PC-9 (cell line): ENCODE measurements around the gene RFX2. TPM values are rescaled to one million over a fixed set of nuclear protein-coding genes. Genes with fewer than 3 reads are reported as not detected.

Experiments
- BruUV-seq: library from RNA; stranded (reverse); fragments of 400-500 nt; replicated peaks from 2 replicates; lab custom pipeline; 2021; lab: Mats Ljungman, UMichigan
- CTCF ChIA-PET: fragments of 300-600 bp; sonication (Branson Sonifier 250); formaldehyde crosslinking; loops from one replicate; lab custom pipeline; 2022; ENCODE audit warnings: antibody characterized with exemption; lab: Charles Lee
- POLR2A ChIA-PET: fragments of 300-600 bp; sonication (Branson Sonifier 250); formaldehyde crosslinking; loops from one replicate; lab custom pipeline; 2022; ENCODE audit warnings: antibody characterized with exemption; ENCODE audit not compliant: unreplicated experiment; lab: Charles Lee
- DNase-seq, 2 experiments: peaks; one replicate each; pipeline versions ENCODE4 v3.0.0 to v3.0.0-alpha.2; 2015 to 2022; ENCODE audit warnings: mixed read lengths in 1 of 2
- H2AFZ ChIP-seq: fragments of 200-600 bp; sonication (generic); 2 replicates; pipeline ENCODE4 v1.8.1; 2017; ENCODE audit warnings: antibody characterized with exemption
- H3F3A ChIP-seq: fragments of 200-600 bp; sonication (generic); 2 replicates; pipeline ENCODE4 v1.8.1; 2017; ENCODE audit warnings: antibody characterized with exemption, mild to moderate bottlenecking, low read depth; ENCODE audit not compliant: insufficient read depth
- H3K27ac ChIP-seq: fragments of 200-600 bp; sonication (generic); 2 replicates; pipeline ENCODE4 v1.6.1; 2016; ENCODE audit warnings: mixed run types
- H3K27me3 ChIP-seq: fragments of 200-600 bp; sonication (generic); 2 replicates; pipeline ENCODE4 v1.6.1; 2016; ENCODE audit warnings: low read depth, mixed run types; ENCODE audit not compliant: insufficient read depth
- H3K36me3 ChIP-seq: fragments of 200-600 bp; sonication (generic); 2 replicates; pipeline ENCODE4 v1.6.1; 2016; ENCODE audit warnings: low read depth, mixed run types
- H3K4me1 ChIP-seq: fragments of 200-600 bp; sonication (generic); replicated peaks from 2 replicates; pipeline ENCODE4 v1.6.1; 2016; ENCODE audit warnings: mixed run types; ENCODE audit not compliant: insufficient read depth
- H3K4me2 ChIP-seq: fragments of 200-600 bp; sonication (generic); 2 replicates; pipeline ENCODE4 v1.6.1; 2017; ENCODE audit warnings: mixed run types
- H3K4me3 ChIP-seq: fragments of 200-600 bp; sonication (generic); 2 replicates; pipeline ENCODE4 v1.6.1; 2016; ENCODE audit warnings: mixed run types
- H3K79me2 ChIP-seq: fragments of 200-600 bp; sonication (generic); 2 replicates; pipeline ENCODE4 v1.6.1; 2017; ENCODE audit warnings: low read depth, mixed run types
- H3K9me2 ChIP-seq: fragments of 200-600 bp; sonication (generic); 2 replicates; pipeline ENCODE4 v1.8.1; 2017; ENCODE audit warnings: mild to moderate bottlenecking; ENCODE audit not compliant: insufficient read depth
- H3K9me3 ChIP-seq: fragments of 200-600 bp; sonication (generic); 2 replicates; pipeline ENCODE4 v1.8.1; 2016; ENCODE audit warnings: low read depth; ENCODE audit not compliant: insufficient read depth
- H4K20me1 ChIP-seq: fragments of 200-600 bp; sonication (generic); 2 replicates; pipeline ENCODE4 v1.8.1; 2017; ENCODE audit not compliant: insufficient read depth
- CTCF ChIP-seq: fragments of 200-600 bp; sonication (generic); conservative IDR thresholded peaks from 2 replicates; pipeline ENCODE4 v1.6.1; 2017; ENCODE audit warnings: mixed run types, antibody characterized with exemption, mild to moderate bottlenecking, moderate library complexity
- EZH2 ChIP-seq: fragments of 200-600 bp; sonication (generic); IDR thresholded peaks from 2 replicates; pipeline ENCODE4 v1.8.0; 2017; ENCODE audit warnings: antibody characterized with exemption, low read depth
- intact Hi-C: fragments of 100-400 bp; cut with micrococcal nuclease; formaldehyde crosslinking; loops from one replicate; pipeline ENCODE4 v1.10.0; 2022; ENCODE audit not compliant: unreplicated experiment
- total RNA-seq: library from RNA; stranded (reverse); gene quantifications from 2 replicates; pipeline ENCODE4 v1.2.3, GENCODE V29; 2021

Gene RFX2
- total RNA-seq, 1 experiment from 2014 or later: 11.6 TPM

GRCh38 chr19:6063576-6064335 lies 46.5 kb downstream of the RFX2 start:
- CTCF ChIA-PET: interaction anchor here (0.8 kb wide), 1 partner anchor 61 kb away, joined by 3 read pairs; no protein-coding TSS in a partner anchor
- Histone ChIP-seq H3K36me3 (no peaks in the 10 kb centered on the region), H3K27me3 (no peaks in the 10 kb centered on the region), H3K4me3 (no peak overlapping the region), H3K4me2 (no peak overlapping the region), H3K79me2 (no peaks in the 10 kb centered on the region), H3K4me1 (peaks cover 75% of the 10 kb centered on the region), H3K9me3 (no peaks in the 10 kb centered on the region), H2AFZ (no peak overlapping the region), H3K27ac (no peak overlapping the region), H3F3A (peaks cover 39% of the 10 kb centered on the region), H3K9me2 (no peaks in the 10 kb centered on the region), H4K20me1 (no peaks in the 10 kb centered on the region)
- no TSS peak for BruUV-seq
- TF ChIP-seq CTCF (no peak), EZH2 (no peak)
- POLR2A ChIA-PET: interaction anchor here (0.7 to 1.1 kb wide), 2 partner anchors 13 to 15 kb away, joined by 5 to 7 read pairs; no protein-coding TSS in a partner anchor
- intact Hi-C loops: no loop called here
- no peak for DNase-seq

GRCh38 chr19:6062961-6063575 lies 47.2 kb downstream of the RFX2 start:
- BruUV-seq: no TSS peak
- DNase-seq: no peak
- H3K27ac ChIP-seq: no peak overlapping the region
- TF ChIP-seq EZH2 (no peak), CTCF (no peak)
- peaks cover 76% of the 10 kb centered on the region for H3K4me1 ChIP-seq
- H3K27me3 ChIP-seq: no peaks in the 10 kb centered on the region
- intact Hi-C loops: no loop called here
- ChIA-PET CTCF (no interaction called here), POLR2A (no interaction called here)
- H3K9me2 ChIP-seq: no peaks in the 10 kb centered on the region
- H3F3A ChIP-seq: peaks cover 44% of the 10 kb centered on the region
- H3K9me3 ChIP-seq: no peaks in the 10 kb centered on the region
- H3K79me2 ChIP-seq: no peaks in the 10 kb centered on the region
- H3K4me2 ChIP-seq: no peak overlapping the region
- no peak overlapping the region for H3K4me3 ChIP-seq
- H4K20me1 ChIP-seq: no peaks in the 10 kb centered on the region
- no peak overlapping the region for H2AFZ ChIP-seq
- no peaks in the 10 kb centered on the region for H3K36me3 ChIP-seq

GRCh38 chr19:6062274-6062673 lies 48.0 kb downstream of the RFX2 start:
- H3K27ac ChIP-seq: no peak overlapping the region
- DNase-seq: no peak
- H3K36me3 ChIP-seq: no peaks in the 10 kb centered on the region
- H3K27me3 ChIP-seq: no peaks in the 10 kb centered on the region
- peaks cover 47% of the 10 kb centered on the region for H3F3A ChIP-seq
- intact Hi-C loops: no loop called here
- no peaks in the 10 kb centered on the region for H3K9me3 ChIP-seq
- no peaks in the 10 kb centered on the region for H4K20me1 ChIP-seq
- peaks cover 75% of the 10 kb centered on the region for H3K4me1 ChIP-seq
- no peaks in the 10 kb centered on the region for H3K9me2 ChIP-seq
- ChIA-PET POLR2A (no interaction called here), CTCF (no interaction called here)
- TF ChIP-seq CTCF (no peak), EZH2 (no peak)
- BruUV-seq: no TSS peak
- peak overlapping the region; percentile 60; the same call in 1 of the 2 replicates for H3K4me2 ChIP-seq
- H3K4me3 ChIP-seq: no peak overlapping the region
- no peak overlapping the region for H2AFZ ChIP-seq
- no peaks in the 10 kb centered on the region for H3K79me2 ChIP-seq
